Brain microvascular endothelial cell (primary cell): Measurements from ENCODE around the gene ANLN.
"Not testable (repeated sequence)": the region's sequence is repeated elsewhere in the genome, so short reads cannot be mapped to it uniquely, and the experiment has no call there.

Source experiments
- DNase-seq: peaks from one replicate; pipeline ENCODE4 v3.0.0-alpha.2; 2020
- H3K27ac ChIP-seq: fragments of 250-450 bp; sonication (Bioruptor Pico); 2 replicates; pipeline ENCODE4 v1.5.1; 2020; ENCODE audit warnings: mild to moderate bottlenecking, moderate library complexity
- H3K27me3 ChIP-seq: fragments of 250-450 bp; sonication (Bioruptor Pico); replicated peaks from 2 replicates; pipeline ENCODE4 v1.5.1; 2020; ENCODE audit warnings: mild to moderate bottlenecking
- H3K36me3 ChIP-seq: fragments of 250-450 bp; sonication (Bioruptor Pico); replicated peaks from 2 replicates; pipeline ENCODE4 v1.5.1; 2020; ENCODE audit warnings: mild to moderate bottlenecking
- H3K4me3 ChIP-seq: 2 replicates; pipeline ENCODE4 v1.5.1; 2011; ENCODE audit warnings: low read depth, mild to moderate bottlenecking, control low read depth, low read length, moderate library complexity
- in situ Hi-C: cut with HindIII; loops from 2 replicates; pipeline ENCODE4 v1.10.0; 2017; ENCODE audit warnings: low sequenced_read_pairs, low pct_ligation_motif_present
- TF ChIP-seq, protein P1 (sequence below): IDR thresholded peaks from 2 replicates; pipeline ENCODE4 v1.5.1; 2011; ENCODE audit warnings: low read depth, mild to moderate bottlenecking, moderate library complexity, low read length, control low read depth, inconsistent platforms; ENCODE audit errors: missing control alignments

Gene ANLN

GRCh38 chr7:36462551-36463137 is 73.0 kb downstream of the ANLN start:
- Histone ChIP-seq H3K36me3 (no peaks in the 10 kb centered on the region), H3K4me3 (no peak overlapping the region), H3K27ac (no peak overlapping the region), H3K27me3 (no peaks in the 10 kb centered on the region)
- no peak for DNase-seq
- in situ Hi-C loops: no loop called here
- TF ChIP-seq, protein P1, sequence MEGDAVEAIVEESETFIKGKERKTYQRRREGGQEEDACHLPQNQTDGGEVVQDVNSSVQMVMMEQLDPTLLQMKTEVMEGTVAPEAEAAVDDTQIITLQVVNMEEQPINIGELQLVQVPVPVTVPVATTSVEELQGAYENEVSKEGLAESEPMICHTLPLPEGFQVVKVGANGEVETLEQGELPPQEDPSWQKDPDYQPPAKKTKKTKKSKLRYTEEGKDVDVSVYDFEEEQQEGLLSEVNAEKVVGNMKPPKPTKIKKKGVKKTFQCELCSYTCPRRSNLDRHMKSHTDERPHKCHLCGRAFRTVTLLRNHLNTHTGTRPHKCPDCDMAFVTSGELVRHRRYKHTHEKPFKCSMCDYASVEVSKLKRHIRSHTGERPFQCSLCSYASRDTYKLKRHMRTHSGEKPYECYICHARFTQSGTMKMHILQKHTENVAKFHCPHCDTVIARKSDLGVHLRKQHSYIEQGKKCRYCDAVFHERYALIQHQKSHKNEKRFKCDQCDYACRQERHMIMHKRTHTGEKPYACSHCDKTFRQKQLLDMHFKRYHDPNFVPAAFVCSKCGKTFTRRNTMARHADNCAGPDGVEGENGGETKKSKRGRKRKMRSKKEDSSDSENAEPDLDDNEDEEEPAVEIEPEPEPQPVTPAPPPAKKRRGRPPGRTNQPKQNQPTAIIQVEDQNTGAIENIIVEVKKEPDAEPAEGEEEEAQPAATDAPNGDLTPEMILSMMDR: no peak

GRCh38 chr7:36464271-36464670 is 74.6 kb downstream of the ANLN start:
- DNase-seq: no peak
- no peak overlapping the region for H3K4me3 ChIP-seq
- no peak overlapping the region for H3K27ac ChIP-seq
- in situ Hi-C loops: no loop called here
- H3K27me3 ChIP-seq: no peaks in the 10 kb centered on the region
- TF ChIP-seq, protein P1: no peak
- no peaks in the 10 kb centered on the region for H3K36me3 ChIP-seq

- H3K27me3 ChIP-seq, H3K36me3 ChIP-seq, in situ Hi-C loops, H3K27ac ChIP-seq, DNase-seq, H3K4me3 ChIP-seq: not testable (repeated sequence)
These were observed 76.3 kb downstream of the ANLN start for GRCh38 chr7:36466001-36466400.

- in situ Hi-C loops: no loop called here
These were observed 78.9 kb downstream of the ANLN start for GRCh38 chr7:36468370-36469101.

GRCh38 chr7:36469236-36469635 is 79.6 kb downstream of the ANLN start:
- TF ChIP-seq, protein P1: no peak
- H3K36me3 ChIP-seq: no peaks in the 10 kb centered on the region
- no peak overlapping the region for H3K27ac ChIP-seq
- DNase-seq: no peak
- H3K4me3 ChIP-seq: no peak overlapping the region
- H3K27me3 ChIP-seq: no peaks in the 10 kb centered on the region
- in situ Hi-C loops: no loop called here

More at GRCh38 chr7:36468370-36469101, 78.9 kb downstream of the ANLN start:
- Histone ChIP-seq H3K27me3 (no peaks in the 10 kb centered on the region), H3K36me3 (no peaks in the 10 kb centered on the region), H3K4me3 (no peak overlapping the region), H3K27ac (no peak overlapping the region)
- DNase-seq: peak; percentile 35
- TF ChIP-seq, protein P1: no peak

- Histone ChIP-seq H3K4me3 (no peak overlapping the region), H3K27ac (no peak overlapping the region), H3K36me3 (no peaks in the 10 kb centered on the region), H3K27me3 (no peaks in the 10 kb centered on the region)
- no peak for DNase-seq
- in situ Hi-C loops: no loop called here
- TF ChIP-seq, protein P1: no peak
These were observed 82.6 kb downstream of the ANLN start for GRCh38 chr7:36472141-36472729.
